Pancreas (tissue), 10 donors: Measurements from ENCODE around the gene BRMS1. TPM values are rescaled to one million over a fixed set of nuclear protein-coding genes. Genes with fewer than 3 reads are reported as not detected.
A peak's percentile ranks its signal among the peaks of the same experiment; 100 is the strongest.

Experiments
- ATAC-seq, 4 donors: fragments of 200-7000 bp; cut with Tn5 transposase; one replicate each; pipeline versions ENCODE4 v1.8.0 to v1.9.1; 2020; ENCODE audit warnings: mild to moderate bottlenecking in 4 of 4, moderate library complexity in 4 of 4
- DNase-seq, 6 donors: peaks; one replicate each; pipeline ENCODE4 v3.0.0-alpha.2; 2020
- FAIRE-seq: peaks from 2 replicates; lab custom pipeline; 2012; peaks lifted over from hg19 to GRCh38; lab: Jason Lieb, UNC
- H3K27ac ChIP-seq, 4 donors: fragments of 200-600 bp; sonication (generic); 1 replicate in 3 of 4; 2 replicates in 1 of 4; pipeline versions ENCODE4 v1.5.0 to v1.8.0; 2020
- H3K27me3 ChIP-seq, 4 donors: fragments of 200-600 bp; one replicate each; pipeline ENCODE4 v1.8.0; 2021
- H3K36me3 ChIP-seq, 3 donors: fragments of 200-600 bp; sonication (generic) in 1 of 3; one replicate each; pipeline versions ENCODE4 v1.5.0 to v1.8.0; 2020 to 2021
- H3K4me1 ChIP-seq, 3 donors: fragments of 200-600 bp; one replicate each; pipeline ENCODE4 v1.8.0; 2021
- H3K4me3 ChIP-seq, 4 donors: fragments of 200-600 bp; sonication (generic) in 2 of 4; one replicate each; pipeline versions ENCODE4 v1.5.0 to v1.8.0; 2020 to 2021
- H3K9me3 ChIP-seq, 4 donors: fragments of 200-600 bp; one replicate each; pipeline ENCODE4 v1.8.0; 2021
- CTCF ChIP-seq, 4 donors: fragments of 200-600 bp; sonication (generic) in 3 of 4; IDR thresholded peaks; one replicate each; pipeline versions ENCODE4 v1.5.0 to v1.8.0; 2021; ENCODE audit warnings: antibody characterized with exemption in 4 of 4
- WGBS, 2 donors: extraction: QIAGEN DNeasy Blood & Tissue Kit; methylation state at CpG; one replicate each; pipeline ENCODE4 v1.1.7; 2013; 5-methylcytosine and 5-hydroxymethylcytosine counted together
- intact Hi-C, 3 donors: fragments of 100-400 bp; cut with DNase I; formaldehyde crosslinking; loops; one replicate each; pipeline versions ENCODE4 v1.11.1 to v1.14.2; 2022
- polyA plus RNA-seq, 2 donors: library from polyadenylated mRNA; stranded (reverse); fragments of 200-250 nt; gene quantifications; one replicate each; pipeline ENCODE4 v1.2.3, GENCODE V29; 2013
- total RNA-seq, 6 donors: library from RNA; stranded (reverse); fragmentation: NEBNext Ultra II Directional in 4 of 6; extraction: Animal tissue kit (Norgen Biotek cat#: 25700) in 4 of 6; gene quantifications; one replicate each; pipeline versions ENCODE4 v1.2.1 to v1.2.4, GENCODE V29; 2021 to 2023
- donor health status: healthy with polysubstance abuse.
- donor health status: DM: no; HTN: no; CAD: no; lungs with moderate emphysema.
- donor health status: DM: no; HTN: no; CAD: no.
- donor health status: control.
- donor health status: control.
- donor health status: Bipolar disorder and iron deficiency.
- donor health status: DM: yes; HTN: yes; CAD: no.
- donor health status: DM: no; HTN: no; CAD: no.
- donor health status: DM: no; HTN: no; CAD: no.
- donor health status: DM: yes; HTN: yes; CAD: no.

BRMS1 gene
- total and polyA plus RNA-seq, 8 donors = 14.3 to 65.0 (median 21.2) TPM

- WGBS, 2 donors = 60 to 64% methylated on average over 2 of the region's 2 CpGs
- no peaks in the 10 kb centered on the region for H3K9me3 ChIP-seq
- TF ChIP-seq CTCF (IDR thresholded peaks at IDR 0.05) = no peak
- intact Hi-C loops = no loop called here
- DNase-seq (no peak), FAIRE-seq (no peak), ATAC-seq (no peak)
- H3K4me3 ChIP-seq = no peak overlapping the region
- peaks cover 0 to 17% (median 15%) of the 10 kb centered on the region in 3 donors for H3K4me1 ChIP-seq
- H3K27ac ChIP-seq = peak overlapping the region in 2 of 4 donors; percentile 93 to 99
- no peaks in the 10 kb centered on the region for H3K27me3 ChIP-seq
- H3K36me3 ChIP-seq = no peaks in the 10 kb centered on the region
Observed at GRCh38 chr11:66290330-66290621, 54.6 kb downstream of the BRMS1 start.

DNA sequence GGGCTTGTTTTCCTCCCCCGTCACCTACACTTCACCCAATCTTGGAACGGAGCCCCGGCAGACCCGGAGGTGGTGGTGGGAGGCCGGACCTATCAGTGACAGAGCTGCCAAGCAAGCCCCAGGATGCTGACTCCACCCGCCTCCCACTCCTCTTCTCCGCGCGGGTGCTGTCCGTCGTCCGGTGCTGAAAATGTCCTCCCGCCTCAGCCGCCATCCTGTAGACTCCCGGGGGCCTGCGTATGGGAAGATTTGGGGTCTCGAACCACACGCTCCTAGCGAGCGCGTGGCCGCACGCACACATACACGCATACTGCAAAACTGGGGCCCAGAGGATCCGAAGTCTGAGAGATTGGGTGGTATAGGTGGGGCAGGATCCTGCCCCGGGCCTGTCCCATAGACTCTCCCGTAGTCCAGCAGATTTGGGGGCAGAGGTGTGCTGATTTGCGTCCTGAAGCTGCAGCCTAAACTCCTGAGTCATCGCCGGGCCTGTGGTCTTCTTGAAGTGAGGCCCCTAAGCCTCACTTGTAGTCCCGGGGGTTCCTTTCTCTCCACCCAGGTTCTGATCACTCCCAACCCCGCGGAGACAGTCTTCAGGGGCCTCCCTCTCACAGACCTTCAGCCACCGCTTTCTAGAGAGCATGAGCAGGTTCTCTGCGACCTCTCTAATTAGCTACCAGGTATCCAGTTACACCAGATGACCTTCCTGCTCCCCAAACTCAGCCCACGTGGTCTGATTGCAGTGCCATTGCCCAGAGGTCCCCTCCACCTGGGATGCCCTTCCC is 55.2 kb downstream of the BRMS1 start:
- peak overlapping the region; percentile 92 to 99 (median 94) for H3K27ac ChIP-seq
- H3K4me3 ChIP-seq = peak overlapping the region; percentile 49 to 94 (median 80)
- H3K4me1 ChIP-seq = peaks cover 0 to 17% (median 15%) of the 10 kb centered on the region in 3 donors
- no peaks in the 10 kb centered on the region for H3K9me3 ChIP-seq
- DNase-seq (peak in 3 of 6 donors; percentile 74 to 85 (median 74)), ATAC-seq (peak; percentile 44 to 74 (median 64)), FAIRE-seq (no peak)
- no peaks in the 10 kb centered on the region for H3K27me3 ChIP-seq
- WGBS, 2 donors = 8% methylated on average over 35 to 36 of the region's 36 CpGs
- intact Hi-C loops = loop anchor here in 1 of 3 donors (10.0 kb wide), 1 partner anchor 65 kb away; no protein-coding TSS in a partner anchor
- no peak for TF ChIP-seq CTCF (IDR thresholded peaks at IDR 0.05)
- H3K36me3 ChIP-seq = no peaks in the 10 kb centered on the region

- H3K4me3 ChIP-seq = peak within 1 kb of the TSS; percentile 70 to 94 (median 80)
- ATAC-seq (peak; percentile 89 to 95 (median 92)), DNase-seq (peak; percentile 97 to 100 (median 99)), FAIRE-seq (peak; percentile 97)
- H3K4me1 ChIP-seq = peaks cover 0 to 17% (median 15%) of the 10 kb centered on the region in 3 donors
- no peaks in the 10 kb centered on the region for H3K36me3 ChIP-seq
- intact Hi-C loops = loop anchor here in 1 of 3 donors (10.0 kb wide), 1 partner anchor 64 kb away; no protein-coding TSS in a partner anchor
- H3K27me3 ChIP-seq = no peaks in the 10 kb centered on the region
- 0 to 1% methylated on average over 64 to 87 of the region's 87 CpGs for WGBS, 2 donors
- no peak for TF ChIP-seq CTCF (IDR thresholded peaks at IDR 0.05)
- peak within 1 kb of the TSS; percentile 92 to 99 (median 94) for H3K27ac ChIP-seq
- no peaks in the 10 kb centered on the region for H3K9me3 ChIP-seq
Observed at GRCh38 chr11:66288671-66289547, 56.0 kb downstream of the BRMS1 start, which contains the start of gene YIF1A. YIF1A (minus strand) TSS chr11:66289143; CDS start chr11:66288985, 158 bp downstream.

DNA sequence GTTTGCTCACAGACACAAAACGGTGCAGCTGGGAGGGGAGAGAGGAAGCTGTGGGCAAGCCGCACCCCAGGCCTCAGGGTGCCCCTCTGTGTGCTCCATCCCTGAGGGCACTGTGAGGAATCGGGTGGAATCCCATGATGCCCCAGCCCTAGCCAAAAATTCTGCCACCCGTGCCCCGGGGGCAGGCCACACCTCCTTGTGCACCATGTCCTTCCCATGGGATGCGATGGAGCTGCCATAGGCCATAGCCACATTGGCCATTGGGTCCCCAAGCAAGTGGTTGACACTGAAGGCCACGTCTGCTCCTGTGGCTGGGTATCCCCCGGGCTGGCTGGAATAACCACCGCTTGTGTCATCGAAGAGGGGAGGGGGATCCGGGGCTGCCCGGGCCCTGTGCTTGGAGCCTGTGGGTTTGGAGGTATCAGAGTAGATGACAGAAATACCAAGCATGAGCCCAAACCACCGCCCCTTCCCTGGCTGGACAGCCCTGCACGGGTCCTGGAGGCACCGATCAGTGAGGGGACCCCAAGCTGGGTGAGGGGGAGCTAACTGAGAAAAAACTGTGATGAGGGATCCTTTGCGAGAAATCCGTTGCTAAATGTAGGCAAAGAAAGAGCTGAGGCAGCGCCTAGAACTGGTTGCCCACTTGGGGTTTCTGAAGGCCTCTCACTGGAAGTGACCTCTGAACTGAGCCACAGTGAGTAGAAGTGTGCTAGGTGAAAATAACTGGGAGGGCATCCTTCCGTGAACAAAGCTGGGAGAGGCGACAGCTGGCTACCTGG is 56.8 kb downstream of the BRMS1 start:
- 27 to 29% methylated on average over 19 to 20 of the region's 20 CpGs for WGBS, 2 donors
- intact Hi-C loops = loop anchor here in 1 of 3 donors (10.0 kb wide), 1 partner anchor 63 kb away; no protein-coding TSS in a partner anchor
- peak in 3 of 6 donors; percentile 40 to 80 (median 49) for DNase-seq
- Histone ChIP-seq H3K27me3 (no peaks in the 10 kb centered on the region), H3K4me1 (peaks cover 0 to 17% (median 15%) of the 10 kb centered on the region in 3 donors), H3K27ac (peak overlapping the region; percentile 92 to 99 (median 94)), H3K36me3 (no peaks in the 10 kb centered on the region), H3K9me3 (no peaks in the 10 kb centered on the region), H3K4me3 (peak overlapping the region; percentile 70 to 94 (median 80))
- ATAC-seq = peak; percentile 10 to 29 (median 11)
- no peak for FAIRE-seq
- no peak for TF ChIP-seq CTCF (IDR thresholded peaks at IDR 0.05)

Other genes starting within 250 kb of the BRMS1 start
- 10 to 100 TPM in 2 of 6 donors, 1 to 10 TPM in 4; 7.7 to 15.8 (median 9.4) TPM for gene KLC2, start 87.4 kb downstream of the BRMS1 start, total RNA-seq
- 10 to 100 TPM; 23.3 to 35.4 TPM for gene KLC2, start 87.4 kb downstream of the BRMS1 start, polyA plus RNA-seq
- 10 to 100 TPM; 36.8 to 61.9 (median 49.7) TPM for gene RAB1B, start 76.5 kb downstream of the BRMS1 start, total RNA-seq
- 10 to 100 TPM; 92.0 to 96.2 TPM for gene RAB1B, start 76.5 kb downstream of the BRMS1 start, polyA plus RNA-seq
- 1 to 10 TPM in 5 of 6 donors, under 1 TPM in 1; 0.83 to 6.8 (median 1.9) TPM for gene CNIH2, start 66.9 kb downstream of the BRMS1 start, total RNA-seq
- 10 to 100 TPM in 1 of 2 donors, 1 to 10 TPM in 1; 8.0 to 34.3 TPM for gene CNIH2, start 66.9 kb downstream of the BRMS1 start, polyA plus RNA-seq
- gene YIF1A, start 56.0 kb downstream of the BRMS1 start, total RNA-seq = 10 to 100 TPM; 39.7 to 64.9 (median 49.1) TPM
- gene YIF1A, start 56.0 kb downstream of the BRMS1 start, polyA plus RNA-seq = 100 to 1,000 TPM in 1 of 2 donors, 10 to 100 TPM in 1; 82.7 to 112 TPM
- under 1 TPM; 0.49 to 0.79 (median 0.72) TPM for gene TMEM151A, start 53.2 kb downstream of the BRMS1 start, total RNA-seq
- 1 to 10 TPM; 1.6 to 4.4 TPM for gene TMEM151A, start 53.2 kb downstream of the BRMS1 start, polyA plus RNA-seq
- 10 to 100 TPM in 3 of 6 donors, 1 to 10 TPM in 3; 1.2 to 17.7 (median 7.5) TPM for gene CD248, start 28.1 kb downstream of the BRMS1 start, total RNA-seq
- gene CD248, start 28.1 kb downstream of the BRMS1 start, polyA plus RNA-seq = 1 to 10 TPM; 2.5 to 4.0 TPM
- gene RIN1, start 8.7 kb downstream of the BRMS1 start, total RNA-seq = 1 to 10 TPM; 2.7 to 5.0 (median 4.1) TPM
- gene RIN1, start 8.7 kb downstream of the BRMS1 start, polyA plus RNA-seq = 10 to 100 TPM in 1 of 2 donors, 1 to 10 TPM in 1; 9.2 to 15.7 TPM
- 10 to 100 TPM in 5 of 6 donors, 1 to 10 TPM in 1; 9.5 to 13.3 (median 12.0) TPM for gene B4GAT1, start 2.5 kb upstream of the BRMS1 start, total RNA-seq
- gene B4GAT1, start 2.5 kb upstream of the BRMS1 start, polyA plus RNA-seq = 10 to 100 TPM in 1 of 2 donors, 1 to 10 TPM in 1; 9.2 to 21.8 TPM
- gene SLC29A2, start 26.7 kb upstream of the BRMS1 start, total RNA-seq = 1 to 10 TPM; 2.9 to 6.0 (median 4.3) TPM
- 10 to 100 TPM; 19.9 to 21.7 TPM for gene SLC29A2, start 26.7 kb upstream of the BRMS1 start, polyA plus RNA-seq
- gene NPAS4, start 75.9 kb upstream of the BRMS1 start, total RNA-seq = under 1 TPM in 1 of 6 donors, not detected in 5; 0.14 TPM
- gene NPAS4, start 75.9 kb upstream of the BRMS1 start, polyA plus RNA-seq = under 1 TPM; 0.08 to 0.63 TPM
- 10 to 100 TPM; 15.7 to 23.9 (median 21.0) TPM for gene MRPL11, start 93.7 kb upstream of the BRMS1 start, total RNA-seq
- 10 to 100 TPM; 29.2 to 30.2 TPM for gene MRPL11, start 93.7 kb upstream of the BRMS1 start, polyA plus RNA-seq
- gene PELI3, start 121.8 kb upstream of the BRMS1 start, total RNA-seq = 1 to 10 TPM; 3.0 to 9.6 (median 6.4) TPM
- gene PELI3, start 121.8 kb upstream of the BRMS1 start, polyA plus RNA-seq = 10 to 100 TPM; 14.7 to 19.9 TPM
- 10 to 100 TPM in 4 of 6 donors, 1 to 10 TPM in 2; 8.5 to 27.0 (median 20.2) TPM for gene DPP3, start 135.3 kb upstream of the BRMS1 start, total RNA-seq
- gene DPP3, start 135.3 kb upstream of the BRMS1 start, polyA plus RNA-seq = 10 to 100 TPM; 22.8 to 24.7 TPM
- gene BBS1, start 165.5 kb upstream of the BRMS1 start, total RNA-seq = 10 to 100 TPM; 19.1 to 29.6 (median 21.5) TPM
- 10 to 100 TPM; 22.0 to 31.9 TPM for gene BBS1, start 165.5 kb upstream of the BRMS1 start, polyA plus RNA-seq
- gene ZDHHC24, start 200.9 kb upstream of the BRMS1 start, total RNA-seq = 10 to 100 TPM in 2 of 6 donors, 1 to 10 TPM in 4; 7.0 to 11.4 (median 8.3) TPM
- 1 to 10 TPM; 7.0 to 7.5 TPM for gene ZDHHC24, start 200.9 kb upstream of the BRMS1 start, polyA plus RNA-seq
- under 1 TPM in 1 of 6 donors, not detected in 5; 0.15 TPM for gene ACTN3, start 201.8 kb upstream of the BRMS1 start, total RNA-seq
- gene ACTN3, start 201.8 kb upstream of the BRMS1 start, polyA plus RNA-seq = under 1 TPM in 1 of 2 donors, not detected in 1; 0.05 TPM
- gene CTSF, start 223.5 kb upstream of the BRMS1 start, total RNA-seq = 10 to 100 TPM; 10.6 to 31.4 (median 19.9) TPM
- 10 to 100 TPM; 14.8 to 43.2 TPM for gene CTSF, start 223.5 kb upstream of the BRMS1 start, polyA plus RNA-seq
- under 1 TPM; 0.20 to 0.38 (median 0.32) TPM for gene CCDC87, start 248.0 kb upstream of the BRMS1 start, total RNA-seq
- gene CCDC87, start 248.0 kb upstream of the BRMS1 start, polyA plus RNA-seq = under 1 TPM; 0.15 to 0.40 TPM
- gene CCS, start 248.1 kb upstream of the BRMS1 start, total RNA-seq = 10 to 100 TPM; 16.9 to 31.7 (median 17.5) TPM
- gene CCS, start 248.1 kb upstream of the BRMS1 start, polyA plus RNA-seq = 100 to 1,000 TPM; 114 to 125 TPM